Stimulated activated CD8-positive, alpha-beta memory T cell treated with anti-CD3 and anti-CD28 coated beads, Interleukin-2, amount 100 ng/mL, for 1 hour (primary cell): ENCODE results near the gene GLS.

Source experiments
- DNase-seq, 2 donors: peaks; one replicate each; pipeline ENCODE4 v3.0.0-alpha.2; 2020; ENCODE audit warnings: low read depth in 2 of 2

The GLS gene

GRCh38 chr2:190970873-190971506 lies 90.4 kb downstream of the GLS start:
- DNase-seq = no peak

- DNase-seq = no peak
These were observed 91.6 kb downstream of the GLS start for GRCh38 chr2:190972213-190972612.

GRCh38 chr2:190972846-190973245 lies 92.2 kb downstream of the GLS start:
- no peak for DNase-seq

GRCh38 chr2:190973262-190973661 lies 92.6 kb downstream of the GLS start:
- DNase-seq = no peak

- no peak for DNase-seq
These were observed 93.4 kb downstream of the GLS start for GRCh38 chr2:190973726-190974628.

- DNase-seq = no peak
These were observed 94.2 kb downstream of the GLS start for GRCh38 chr2:190974629-190975361.

GRCh38 chr2:190976521-190976920 lies 95.9 kb downstream of the GLS start:
- DNase-seq = no peak

- DNase-seq = no peak
These were observed 96.9 kb downstream of the GLS start for GRCh38 chr2:190977505-190977904.

- no peak for DNase-seq
These were observed 97.9 kb downstream of the GLS start for GRCh38 chr2:190978389-190979053.

GRCh38 chr2:190979906-190980629 lies 99.4 kb downstream of the GLS start:
- no peak for DNase-seq

- DNase-seq = no peak
These were observed 100.1 kb downstream of the GLS start for GRCh38 chr2:190980630-190981209.

GRCh38 chr2:190981333-190981732 lies 100.7 kb downstream of the GLS start:
- DNase-seq = no peak

- no peak for DNase-seq
These were observed 101.1 kb downstream of the GLS start for GRCh38 chr2:190981733-190982132.

- no peak for DNase-seq
These were observed 101.8 kb downstream of the GLS start for GRCh38 chr2:190982262-190983034.

GRCh38 chr2:190984595-190984994 lies 104.0 kb downstream of the GLS start:
- no peak for DNase-seq

- no peak for DNase-seq
These were observed 105.8 kb downstream of the GLS start for GRCh38 chr2:190986221-190986953.

- DNase-seq = no peak
These were observed 106.5 kb downstream of the GLS start for GRCh38 chr2:190987116-190987515.

GRCh38 chr2:190987938-190988337 lies 107.3 kb downstream of the GLS start:
- DNase-seq = no peak

- no peak for DNase-seq
These were observed 108.3 kb downstream of the GLS start for GRCh38 chr2:190988910-190989309.
